HG02798 (cell line): ENCODE measurements around the gene ATP6V0D1.

Source experiments
- ATAC-seq: cut with Tn5 transposase; IDR thresholded peaks from one replicate; pipeline ENCODE4 v1.9.1; 2021; ENCODE audit warnings: mild to moderate bottlenecking; ENCODE audit not compliant: unreplicated experiment, poor library complexity

ATP6V0D1 gene

DNA sequence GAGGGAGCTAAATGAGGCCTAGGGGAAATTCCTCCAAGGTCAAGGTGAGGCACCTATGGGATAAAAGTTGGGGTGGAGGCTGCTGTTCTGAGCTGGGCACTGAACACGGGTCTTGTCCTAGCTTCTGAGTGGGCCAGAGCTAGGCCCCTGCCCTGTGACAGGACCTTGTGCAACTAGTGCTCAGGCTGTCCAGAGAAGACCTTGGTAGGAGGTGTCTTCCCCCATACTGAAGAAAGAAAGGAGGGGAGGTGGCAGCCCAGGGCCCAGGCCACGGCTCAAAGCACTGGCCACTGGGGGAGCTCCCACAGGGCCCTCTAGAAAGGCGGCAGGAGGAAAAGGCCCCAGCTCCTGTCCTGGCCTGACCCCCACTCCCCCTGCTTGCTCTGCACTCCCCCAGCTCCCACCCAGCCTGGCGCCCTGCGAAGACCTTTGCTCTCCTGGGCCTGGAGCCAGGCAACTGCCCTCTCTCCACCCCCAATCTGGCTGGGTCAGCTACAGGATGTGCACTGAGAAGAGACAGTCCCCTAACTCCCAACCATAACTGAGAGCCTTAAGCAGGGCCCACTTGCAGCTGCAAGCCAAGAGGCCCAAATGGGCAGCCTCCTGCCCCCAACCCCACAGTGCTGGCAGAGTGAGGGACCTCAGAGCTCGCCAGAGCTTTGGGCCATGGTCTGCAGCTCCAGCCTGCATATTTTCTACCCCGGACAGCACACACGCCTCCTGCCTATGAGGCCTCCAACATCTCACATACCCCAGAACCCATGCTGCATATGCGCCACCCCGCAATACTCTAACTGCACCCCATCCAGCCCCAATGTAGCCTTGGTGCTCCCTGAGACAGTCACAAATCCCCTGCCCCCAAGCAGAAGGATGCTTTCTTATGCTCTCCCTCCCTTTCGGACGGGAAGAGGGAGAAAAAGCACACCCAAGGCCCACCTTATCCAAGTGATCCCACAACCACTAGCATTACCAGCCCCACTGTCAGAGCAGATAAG, 34.7 kb downstream of the ATP6V0D1 start:
- no peak for ATAC-seq

- no peak for ATAC-seq
These were observed 35.5 kb downstream of the ATP6V0D1 start for GRCh38 chr16:67445441-67445912.

GRCh38 chr16:67445126-67445426, 35.9 kb downstream of the ATP6V0D1 start:
- no peak for ATAC-seq

DNA sequence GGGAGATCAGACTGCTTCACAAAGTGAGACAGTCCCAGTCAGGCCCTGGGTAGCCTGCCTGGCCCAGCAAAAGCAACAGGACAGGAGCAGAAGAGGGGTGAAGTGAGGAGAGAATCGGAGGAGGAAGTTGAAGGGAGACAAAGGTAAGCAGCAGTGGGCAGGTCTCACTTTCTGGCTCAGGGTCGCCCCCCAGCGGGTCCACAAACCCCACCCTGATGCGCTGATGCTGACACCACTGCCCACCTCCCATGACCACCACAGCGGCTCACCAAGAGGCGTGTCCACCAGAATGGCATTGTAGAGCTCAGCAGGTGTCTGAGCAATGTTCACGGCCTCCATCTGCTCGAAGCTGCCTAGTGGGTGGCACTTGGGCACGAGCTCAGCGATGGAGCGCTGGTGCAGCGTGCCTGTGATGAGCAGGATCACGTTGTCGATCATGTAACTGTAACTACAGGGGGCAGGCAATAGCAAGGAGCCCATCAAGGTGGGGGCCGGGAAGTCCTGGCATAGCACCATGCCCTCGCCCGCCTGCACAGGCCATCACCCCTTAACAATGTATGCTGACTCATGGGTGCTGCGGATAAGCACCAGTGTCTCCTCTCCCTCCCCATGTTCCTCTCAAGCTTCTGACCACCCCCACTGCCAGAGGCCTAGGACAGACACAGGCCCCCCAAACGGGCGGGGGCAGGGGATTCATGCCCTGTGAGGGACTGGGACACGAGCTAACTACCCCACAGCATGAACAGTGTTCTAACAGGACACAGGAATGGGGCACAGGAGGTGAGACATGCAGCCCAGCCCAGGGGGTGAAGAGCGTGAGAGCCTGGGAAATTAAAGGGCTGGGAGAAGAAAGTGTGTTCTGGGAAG, 36.5 kb downstream of the ATP6V0D1 start:
- no peak for ATAC-seq

- ATAC-seq, result no peak
These were observed 37.7 kb downstream of the ATP6V0D1 start for GRCh38 chr16:67443265-67443664.

DNA sequence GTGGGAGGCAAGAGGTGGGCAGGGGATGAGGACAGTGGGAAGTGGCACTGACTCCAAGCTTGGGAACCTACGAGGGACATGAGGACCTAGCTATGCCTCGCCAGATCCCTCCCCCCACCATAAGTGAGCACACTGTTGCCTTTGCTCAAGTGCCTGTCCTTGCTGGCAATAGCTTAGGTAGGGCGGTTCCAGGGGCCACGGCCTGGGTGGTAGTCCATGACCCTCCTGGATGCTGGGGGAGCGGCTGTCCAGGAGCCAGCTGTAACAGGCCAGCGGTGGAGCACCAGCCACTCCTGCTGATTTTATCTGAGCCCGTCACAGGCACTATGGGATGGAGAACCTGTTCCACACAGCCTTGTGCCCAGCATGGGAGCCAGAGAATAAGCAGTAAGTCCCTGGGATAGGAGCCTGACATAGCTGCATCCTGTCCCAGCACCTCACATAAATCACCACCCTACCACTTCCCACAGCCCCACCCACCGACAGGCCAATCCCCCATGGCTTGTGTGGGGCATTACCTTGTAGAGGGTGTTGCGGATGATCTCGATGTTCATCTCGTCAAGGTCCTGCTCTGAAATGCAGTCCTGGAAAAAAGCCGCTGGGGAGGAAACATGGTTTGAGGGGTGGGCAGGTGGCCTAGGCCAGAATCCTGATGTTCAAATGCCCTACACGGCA, 38.2 kb downstream of the ATP6V0D1 start:
- no peak for ATAC-seq

DNA sequence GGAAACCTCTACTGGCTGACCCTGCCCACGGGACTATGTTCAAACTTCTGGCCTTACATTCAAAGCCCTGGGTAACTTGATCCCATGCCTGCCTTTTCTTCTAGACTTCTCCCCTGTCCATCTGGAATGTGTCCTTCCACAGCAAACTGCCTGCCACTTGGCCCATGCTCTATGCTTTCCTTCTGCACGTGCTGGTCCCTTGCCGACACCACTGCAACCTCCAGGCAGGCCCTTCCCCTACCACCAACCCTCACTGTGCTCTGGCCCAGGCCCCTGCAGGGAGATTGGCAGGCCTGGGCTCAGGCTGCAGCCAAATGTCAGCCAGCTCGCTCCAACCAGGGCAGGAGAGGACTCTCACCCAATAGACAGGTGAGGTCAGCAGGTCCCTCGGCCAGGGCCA, 39.0 kb downstream of the ATP6V0D1 start:
- ATAC-seq, result no peak

GRCh38 chr16:67441271-67441753, 39.6 kb downstream of the ATP6V0D1 start:
- no peak for ATAC-seq

GRCh38 chr16:67438824-67439393, 42.0 kb downstream of the ATP6V0D1 start:
- ATAC-seq, result no peak

- no peak for ATAC-seq
These were observed 42.7 kb downstream of the ATP6V0D1 start for GRCh38 chr16:67438098-67438791.

DNA sequence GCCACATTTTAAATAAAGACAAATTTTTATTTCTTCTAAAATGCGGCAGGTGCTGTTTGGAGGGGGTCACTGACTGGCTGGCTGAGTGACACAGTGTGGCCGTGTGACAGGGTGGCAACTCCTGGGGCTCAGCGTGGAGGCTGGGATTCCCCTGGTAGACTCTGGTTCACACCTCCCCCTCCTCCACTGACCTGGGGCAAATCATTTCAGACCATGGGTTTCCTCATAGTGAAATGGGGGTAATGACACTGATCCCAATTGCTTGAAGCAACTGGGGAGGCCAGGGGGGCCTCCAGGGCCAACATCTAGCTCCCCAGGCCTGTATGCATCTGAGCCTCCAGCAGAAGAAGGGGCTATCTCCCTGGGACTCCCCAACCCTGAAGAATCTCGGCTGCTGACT, 43.4 kb downstream of the ATP6V0D1 start:
- ATAC-seq, result peak; percentile 40

GRCh38 chr16:67436640-67437193, 44.2 kb downstream of the ATP6V0D1 start:
- no peak for ATAC-seq

DNA sequence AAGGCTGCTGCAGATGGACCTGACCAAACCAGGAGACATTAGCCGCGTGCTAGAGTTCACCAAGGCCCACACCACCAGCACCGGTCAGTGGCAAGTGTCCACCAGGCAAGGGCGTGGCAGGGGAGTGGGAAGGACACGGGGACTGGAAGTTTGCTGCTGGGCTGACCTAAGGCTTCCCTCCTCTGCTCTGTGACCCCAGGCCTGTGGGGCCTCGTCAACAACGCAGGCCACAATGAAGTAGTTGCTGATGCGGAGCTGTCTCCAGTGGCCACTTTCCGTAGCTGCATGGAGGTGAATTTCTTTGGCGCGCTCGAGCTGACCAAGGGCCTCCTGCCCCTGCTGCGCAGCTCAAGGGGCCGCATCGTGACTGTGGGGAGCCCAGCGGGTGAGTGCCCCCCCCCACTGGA, 45.2 kb downstream of the ATP6V0D1 start:
- no peak for ATAC-seq

DNA sequence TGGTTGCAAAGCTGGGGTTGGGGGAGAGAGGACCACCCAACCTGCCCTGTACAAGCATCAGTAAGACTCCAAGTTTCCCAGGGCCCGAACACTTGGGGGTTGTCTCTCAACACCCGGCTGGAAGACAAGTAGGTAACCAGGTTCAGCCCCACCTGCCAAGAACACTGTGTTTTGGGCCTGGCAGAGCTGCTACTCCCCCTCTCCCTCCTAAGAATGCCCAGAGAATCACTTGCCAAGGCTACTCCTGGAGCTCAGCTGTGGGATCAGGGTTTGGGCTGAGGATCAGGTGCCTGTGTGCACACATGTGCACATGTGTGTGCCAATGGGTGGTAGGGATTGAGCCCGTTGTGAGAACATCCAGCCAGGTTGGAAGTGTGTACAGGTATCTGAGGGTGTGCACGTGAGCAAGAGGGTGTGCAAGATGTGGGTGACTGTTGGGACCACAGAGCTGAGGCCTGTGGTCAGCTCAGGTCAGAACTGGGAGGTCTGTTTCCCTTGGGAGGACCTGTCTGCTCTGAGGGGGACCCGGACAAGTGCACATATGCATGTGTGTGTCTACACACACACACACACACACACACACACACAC, 47.7 kb downstream of the ATP6V0D1 start:
- ATAC-seq, result no peak

DNA sequence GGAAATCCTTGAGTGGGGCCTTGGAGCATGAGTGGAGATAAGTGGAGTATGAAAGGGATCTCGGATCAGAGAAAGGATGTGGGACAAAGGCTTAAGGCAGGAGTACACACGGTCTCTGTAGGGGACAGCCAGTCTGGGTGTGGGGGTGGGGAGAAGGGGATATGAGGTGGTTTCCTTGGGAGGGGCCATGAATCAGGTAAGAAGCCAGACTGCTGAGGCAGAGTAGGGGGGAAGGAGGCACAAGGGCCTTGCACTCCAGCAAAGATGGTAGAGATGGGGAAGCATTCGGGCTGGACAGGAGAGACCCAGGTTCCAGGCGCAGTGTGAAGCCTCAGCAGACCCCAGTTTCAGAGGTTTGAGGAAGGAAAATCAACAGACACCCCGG, 48.5 kb downstream of the ATP6V0D1 start:
- no peak for ATAC-seq

DNA sequence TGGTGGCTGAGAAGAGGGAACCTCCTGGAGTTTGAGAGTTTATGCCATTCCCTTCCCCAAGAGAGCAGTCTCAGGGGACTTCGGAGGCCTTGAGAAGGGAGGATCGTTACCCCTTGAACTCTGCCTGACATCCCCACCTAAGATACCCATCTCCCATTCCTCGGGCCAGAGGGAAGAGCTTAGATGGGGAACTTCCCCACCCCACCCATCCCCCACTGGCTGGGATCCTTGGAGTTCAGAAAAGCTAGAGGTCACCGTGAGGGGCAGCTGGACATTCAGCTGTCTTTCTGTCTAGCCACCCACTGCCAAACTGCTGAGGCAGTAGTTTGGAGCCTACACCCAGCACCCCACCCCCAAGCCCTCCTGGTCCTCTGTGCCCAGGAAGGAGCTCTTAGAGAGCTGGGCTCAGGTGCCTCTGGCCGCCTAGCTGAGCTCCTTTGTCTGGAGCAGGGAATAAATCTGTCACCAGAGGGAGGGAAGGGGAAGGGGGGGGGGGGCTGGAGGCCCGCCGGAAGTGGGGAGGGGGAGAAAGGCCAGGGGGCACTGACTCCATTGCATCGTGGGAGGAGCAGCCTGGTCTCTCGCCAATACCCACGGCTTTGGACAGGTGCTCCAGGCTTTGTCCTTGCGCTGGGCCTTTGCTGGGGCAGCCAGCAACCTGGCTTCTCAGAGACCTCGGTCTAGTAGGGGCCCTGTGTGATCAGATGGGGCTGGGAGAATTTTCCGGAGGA, 49.0 kb downstream of the ATP6V0D1 start:
- ATAC-seq, result no peak

DNA sequence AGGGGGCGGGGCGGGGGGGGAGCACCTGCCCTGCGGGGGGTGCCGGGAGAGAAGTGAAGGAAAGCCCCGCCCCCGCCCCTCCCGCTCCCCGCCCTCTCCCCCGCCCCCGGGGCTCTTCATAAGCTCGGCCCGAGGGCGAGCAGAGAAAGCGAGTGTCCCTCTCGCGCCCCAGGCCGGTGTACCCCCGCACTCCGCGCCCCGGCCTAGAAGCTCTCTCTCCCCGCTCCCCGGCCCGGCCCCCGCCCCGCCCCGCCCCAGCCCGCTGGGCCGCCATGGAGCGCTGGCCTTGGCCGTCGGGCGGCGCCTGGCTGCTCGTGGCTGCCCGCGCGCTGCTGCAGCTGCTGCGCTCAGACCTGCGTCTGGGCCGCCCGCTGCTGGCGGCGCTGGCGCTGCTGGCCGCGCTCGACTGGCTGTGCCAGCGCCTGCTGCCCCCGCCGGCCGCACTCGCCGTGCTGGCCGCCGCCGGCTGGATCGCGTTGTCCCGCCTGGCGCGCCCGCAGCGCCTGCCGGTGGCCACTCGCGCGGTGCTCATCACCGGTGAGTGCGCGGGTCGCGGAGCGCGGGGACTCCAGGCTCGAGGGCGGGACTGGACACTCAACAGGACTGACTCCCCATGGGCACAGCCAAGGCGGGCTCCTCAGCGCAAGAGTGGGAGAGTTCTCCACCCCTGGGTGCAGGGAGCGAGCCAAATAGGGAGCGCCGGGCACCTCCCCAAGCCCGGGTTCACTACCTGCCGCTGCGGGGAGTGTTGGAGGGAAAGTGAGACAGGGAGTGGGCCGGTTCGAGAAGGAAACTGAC, 49.8 kb downstream of the ATP6V0D1 start, which contains the start of gene HSD11B2:
Gene HSD11B2 (plus strand): TSS at position 145 of the 798 bp plus-strand sequence. CDS start 128 bp downstream, at position 273.
- ATAC-seq, result no peak
